GM23338 (cell line): ENCODE data around the gene TNNC1. TPM values are rescaled to one million over a fixed set of nuclear protein-coding genes. Genes with fewer than 3 reads are reported as not detected.

Source experiments
- ATAC-seq: fragments of 200-7000 bp; cut with Tn5 transposase; 3 replicates; pipeline ENCODE4 v1.9.1; 2020
- DNase-seq: peaks from one replicate; pipeline ENCODE4 v3.0.0-alpha.2; 2015; ENCODE audit warnings: low spot score
- H2AFZ ChIP-seq: fragments of 200-600 bp; sonication (generic); 2 replicates; pipeline ENCODE4 v1.8.0; 2016; ENCODE audit warnings: antibody characterized with exemption, mild to moderate bottlenecking, moderate library complexity
- H3F3A ChIP-seq: fragments of 200-600 bp; sonication (generic); replicated peaks from 2 replicates; pipeline ENCODE4 v1.8.0; 2017; ENCODE audit warnings: antibody characterized with exemption, mixed run types, low read depth
- H3K27ac ChIP-seq: fragments of 200-600 bp; sonication (generic); 2 replicates; pipeline ENCODE4 v1.6.1; 2016; ENCODE audit warnings: low read depth
- H3K27me3 ChIP-seq: fragments of 200-600 bp; sonication (generic); 2 replicates; pipeline ENCODE4 v1.8.0; 2016; ENCODE audit warnings: mild to moderate bottlenecking, mixed run types, moderate library complexity; ENCODE audit not compliant: insufficient read depth
- H3K36me3 ChIP-seq: fragments of 200-600 bp; sonication (generic); 2 replicates; pipeline ENCODE4 v1.8.0; 2016; ENCODE audit warnings: mild to moderate bottlenecking; ENCODE audit not compliant: insufficient read depth
- H3K4me1 ChIP-seq: fragments of 200-600 bp; sonication (generic); 2 replicates; pipeline ENCODE4 v1.8.0; 2016; ENCODE audit warnings: mild to moderate bottlenecking, moderate library complexity; ENCODE audit not compliant: insufficient read depth
- H3K4me2 ChIP-seq: fragments of 200-600 bp; sonication (generic); 2 replicates; pipeline ENCODE4 v1.7.1; 2017; ENCODE audit warnings: mixed run types
- H3K4me3 ChIP-seq: fragments of 200-600 bp; sonication (generic); 2 replicates; pipeline ENCODE4 v1.6.1; 2016; ENCODE audit warnings: mixed run types
- H3K79me2 ChIP-seq: fragments of 200-600 bp; sonication (generic); replicated peaks from 2 replicates; pipeline ENCODE4 v1.8.0; 2017; ENCODE audit warnings: mild to moderate bottlenecking; ENCODE audit not compliant: insufficient read depth
- H3K9me2 ChIP-seq: fragments of 200-600 bp; sonication (generic); 2 replicates; pipeline ENCODE4 v1.8.0; 2017; ENCODE audit not compliant: insufficient read depth
- H4K20me1 ChIP-seq: fragments of 200-600 bp; sonication (generic); replicated peaks from 2 replicates; pipeline ENCODE4 v1.8.0; 2017; ENCODE audit warnings: mild to moderate bottlenecking; ENCODE audit not compliant: insufficient read depth
- H3K27ac Mint-ChIP-seq: 2 replicates; pipeline ENCODE4 v1.8.0; 2020; ENCODE audit warnings: inconsistent platforms, mild to moderate bottlenecking, moderate library complexity, mixed read lengths
- H3K27me3 Mint-ChIP-seq: 3 replicates; pipeline ENCODE4 v1.8.0; 2022; ENCODE audit warnings: low read depth, mild to moderate bottlenecking, moderate library complexity, mixed read lengths, inconsistent platforms; ENCODE audit not compliant: insufficient read depth, poor library complexity
- H3K36me3 Mint-ChIP-seq: 3 replicates; pipeline ENCODE4 v1.8.0; 2021; ENCODE audit warnings: low read depth, mild to moderate bottlenecking, inconsistent platforms, moderate library complexity, mixed read lengths
- H3K4me1 Mint-ChIP-seq: 3 replicates; pipeline ENCODE4 v1.8.0; 2020; ENCODE audit warnings: mild to moderate bottlenecking, inconsistent platforms, mixed read lengths
- H3K4me3 Mint-ChIP-seq: 3 replicates; pipeline ENCODE4 v1.8.0; 2021; ENCODE audit warnings: moderate library complexity, mild to moderate bottlenecking, inconsistent platforms, mixed read lengths
- H3K9me3 Mint-ChIP-seq: 3 replicates; pipeline ENCODE4 v1.8.0; 2020; ENCODE audit warnings: moderate library complexity, mild to moderate bottlenecking, inconsistent platforms, mixed read lengths
- CREB1 ChIP-seq: fragments of 250-450 bp; sonication (Bioruptor Pico); IDR thresholded peaks from 2 replicates; pipeline ENCODE4 v1.5.0; 2020; ENCODE audit warnings: low read depth, mild to moderate bottlenecking, moderate library complexity
- ETS1 ChIP-seq: IDR thresholded peaks from 2 replicates; pipeline ENCODE4 v1.6.1; 2016; ENCODE audit warnings: antibody characterized with exemption
- EZH2 ChIP-seq: fragments of 200-600 bp; sonication (generic); IDR thresholded peaks from one replicate; pipeline ENCODE4 v1.8.0; 2017; ENCODE audit warnings: antibody characterized with exemption, mild to moderate bottlenecking, low read depth; ENCODE audit not compliant: unreplicated experiment
- EZH2phosphoT487 ChIP-seq: fragments of 200-600 bp; sonication (generic); IDR thresholded peaks from one replicate; pipeline ENCODE4 v1.8.1; 2018; ENCODE audit warnings: antibody characterized with exemption; ENCODE audit not compliant: unreplicated experiment
- JUNB ChIP-seq: IDR thresholded peaks from one replicate; pipeline ENCODE4 v1.6.1; 2016; ENCODE audit warnings: antibody characterized with exemption; ENCODE audit not compliant: unreplicated experiment
- NANOG ChIP-seq: IDR thresholded peaks from 2 replicates; pipeline ENCODE4 v1.6.1; 2016; ENCODE audit warnings: antibody characterized with exemption, borderline replicate concordance
- POLR2AphosphoS5 ChIP-seq: IDR thresholded peaks from 2 replicates; pipeline ENCODE4 v1.6.1; 2016; ENCODE audit warnings: antibody characterized with exemption, low read depth
- REST ChIP-seq: IDR thresholded peaks from one replicate; pipeline ENCODE4 v1.6.1; 2018; ENCODE audit warnings: antibody characterized with exemption; ENCODE audit not compliant: unreplicated experiment
- STAT1 ChIP-seq: IDR thresholded peaks from one replicate; pipeline ENCODE4 v1.6.1; 2016; ENCODE audit warnings: antibody characterized with exemption; ENCODE audit not compliant: unreplicated experiment
- ZNF114 ChIP-seq: fragments of 250-450 bp; sonication (Bioruptor Pico); IDR thresholded peaks from 2 replicates; pipeline ENCODE4 v1.5.0; 2020; ENCODE audit warnings: mild to moderate bottlenecking, moderate library complexity
- ZNF331 ChIP-seq: fragments of 250-450 bp; sonication (Bioruptor Pico); IDR thresholded peaks from 2 replicates; pipeline ENCODE4 v1.5.0; 2020; ENCODE audit warnings: low read depth, mild to moderate bottlenecking, moderate library complexity
- ZNF462 ChIP-seq: fragments of 250-450 bp; sonication (Bioruptor Pico); IDR thresholded peaks from 2 replicates; pipeline ENCODE4 v1.5.0; 2020; ENCODE audit warnings: mild to moderate bottlenecking, moderate library complexity
- polyA plus RNA-seq: library from polyadenylated mRNA; unstranded; fragments of >200 nt; fragmentation: Nextera tagmentation; extraction: Ambion mirVana; gene quantifications from 2 replicates; pipeline ENCODE4 v1.2.1, GENCODE V29; 2016
- total RNA-seq: library from RNA; depleted of rRNA; stranded (reverse); fragments of >200 nt; shearing (Covaris generic); gene quantifications from 2 replicates; pipeline ENCODE4 v1.2.3, GENCODE V29; 2014
- TF ChIP-seq, protein P1 (sequence below), 2 experiments: fragments of 200-600 bp in 1 of 2; sonication (generic) in 1 of 2; conservative IDR thresholded peaks; 2 replicates each; pipeline versions ENCODE4 v1.5.1 to v1.6.1; 2016 to 2017; ENCODE audit warnings: antibody characterized with exemption in 2 of 2, low read depth in 2 of 2, mild to moderate bottlenecking in 2 of 2, moderate library complexity in 1 of 2

Gene TNNC1
- total and polyA plus RNA-seq, 2 experiments from 2014 or later, result 6.5 to 6.9 TPM

GRCh38 chr3:52438104-52438376 lies 15.8 kb downstream of the TNNC1 start:
- DNase-seq (no peak), ATAC-seq (no peak)
- Histone ChIP-seq H3K27me3 (no peaks in the 10 kb centered on the region), H3F3A (no peaks in the 10 kb centered on the region), H3K36me3 (no peaks in the 10 kb centered on the region), H3K4me2 (no peak overlapping the region), H2AFZ (no peak overlapping the region), H3K4me1 (no peaks in the 10 kb centered on the region), H3K4me3 (no peak overlapping the region), H3K27ac (no peak overlapping the region), H3K9me2 (no peaks in the 10 kb centered on the region), H4K20me1 (no peaks in the 10 kb centered on the region), H3K79me2 (no peaks in the 10 kb centered on the region)
- Mint-ChIP-seq H3K27ac (no peak overlapping the region), H3K4me3 (no peak overlapping the region), H3K4me1 (peaks cover 10% of the 10 kb centered on the region), H3K9me3 (no peaks in the 10 kb centered on the region), H3K36me3 (no peaks in the 10 kb centered on the region; the same call in 2 of the 3 replicates), H3K27me3 (peaks cover 10% of the 10 kb centered on the region)
- TF ChIP-seq, protein P1, sequence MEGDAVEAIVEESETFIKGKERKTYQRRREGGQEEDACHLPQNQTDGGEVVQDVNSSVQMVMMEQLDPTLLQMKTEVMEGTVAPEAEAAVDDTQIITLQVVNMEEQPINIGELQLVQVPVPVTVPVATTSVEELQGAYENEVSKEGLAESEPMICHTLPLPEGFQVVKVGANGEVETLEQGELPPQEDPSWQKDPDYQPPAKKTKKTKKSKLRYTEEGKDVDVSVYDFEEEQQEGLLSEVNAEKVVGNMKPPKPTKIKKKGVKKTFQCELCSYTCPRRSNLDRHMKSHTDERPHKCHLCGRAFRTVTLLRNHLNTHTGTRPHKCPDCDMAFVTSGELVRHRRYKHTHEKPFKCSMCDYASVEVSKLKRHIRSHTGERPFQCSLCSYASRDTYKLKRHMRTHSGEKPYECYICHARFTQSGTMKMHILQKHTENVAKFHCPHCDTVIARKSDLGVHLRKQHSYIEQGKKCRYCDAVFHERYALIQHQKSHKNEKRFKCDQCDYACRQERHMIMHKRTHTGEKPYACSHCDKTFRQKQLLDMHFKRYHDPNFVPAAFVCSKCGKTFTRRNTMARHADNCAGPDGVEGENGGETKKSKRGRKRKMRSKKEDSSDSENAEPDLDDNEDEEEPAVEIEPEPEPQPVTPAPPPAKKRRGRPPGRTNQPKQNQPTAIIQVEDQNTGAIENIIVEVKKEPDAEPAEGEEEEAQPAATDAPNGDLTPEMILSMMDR (conservative IDR thresholded peaks at IDR 0.05; ENCODE audit: low read depth in 2 of 2), result no peak
- TF ChIP-seq ZNF331 (CRISPR knock-in tag) (no peak), ZNF114 (CRISPR knock-in tag) (no peak), POLR2AphosphoS5 (no peak), CREB1 (CRISPR knock-in tag) (no peak), ETS1 (no peak), ZNF462 (CRISPR knock-in tag) (no peak), JUNB (no peak), NANOG (no peak), EZH2phosphoT487 (no peak), EZH2 (no peak), STAT1 (no peak), REST (no peak)
